Stimulated activated CD8-positive, alpha-beta memory T cell treated with anti-CD3 and anti-CD28 coated beads, Interleukin-2, amount 100 ng/mL, for 48 hours (primary cell): ENCODE results near the gene PAXX.
A peak's percentile ranks its signal among the peaks of the same experiment; 100 is the strongest.

ENCODE experiments used
- DNase-seq, 2 donors: peaks; one replicate each; pipeline ENCODE4 v3.0.0-alpha.2; 2020; ENCODE audit warnings: low read depth in 2 of 2

Gene PAXX

DNA sequence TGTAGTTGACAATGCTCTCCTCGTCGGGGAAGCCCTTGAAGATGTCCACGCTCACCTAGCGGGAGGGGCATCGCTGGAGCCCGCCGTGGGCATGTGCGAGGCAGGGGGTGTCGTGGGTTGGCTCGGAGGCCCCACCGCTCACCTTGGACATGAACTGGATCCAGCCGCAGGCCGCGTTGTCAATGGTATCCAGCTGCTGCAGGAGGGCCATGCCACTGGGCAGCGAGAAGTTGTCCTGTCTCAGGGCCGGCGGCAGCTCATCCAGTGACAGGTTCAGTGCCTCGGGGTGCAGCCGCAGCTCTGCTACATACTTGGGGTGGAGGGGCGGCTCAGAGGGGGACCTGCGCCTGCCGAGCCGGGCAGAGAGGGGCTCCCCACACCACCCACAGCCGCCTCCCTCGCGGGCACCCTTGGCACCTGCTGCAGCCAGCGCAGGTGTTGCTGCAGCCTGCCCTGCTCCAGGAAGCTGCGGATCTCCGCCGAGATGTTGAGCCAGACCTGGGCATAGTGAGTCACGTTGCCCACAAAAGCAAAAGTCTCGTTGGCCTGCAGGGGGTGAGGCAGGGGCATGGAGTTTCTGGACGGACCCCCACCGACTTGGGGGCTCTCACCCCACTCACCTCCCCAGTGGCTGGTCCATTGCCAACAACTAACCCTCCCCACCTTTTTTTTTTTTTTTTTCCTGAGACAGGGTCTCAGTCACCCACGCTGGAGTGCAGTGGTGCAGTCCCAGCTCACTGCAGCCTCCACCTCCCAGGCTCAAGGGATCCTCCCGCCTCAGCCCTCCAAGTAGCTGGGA, 26.7 kb downstream of the PAXX start:
- DNase-seq, result no peak

DNA sequence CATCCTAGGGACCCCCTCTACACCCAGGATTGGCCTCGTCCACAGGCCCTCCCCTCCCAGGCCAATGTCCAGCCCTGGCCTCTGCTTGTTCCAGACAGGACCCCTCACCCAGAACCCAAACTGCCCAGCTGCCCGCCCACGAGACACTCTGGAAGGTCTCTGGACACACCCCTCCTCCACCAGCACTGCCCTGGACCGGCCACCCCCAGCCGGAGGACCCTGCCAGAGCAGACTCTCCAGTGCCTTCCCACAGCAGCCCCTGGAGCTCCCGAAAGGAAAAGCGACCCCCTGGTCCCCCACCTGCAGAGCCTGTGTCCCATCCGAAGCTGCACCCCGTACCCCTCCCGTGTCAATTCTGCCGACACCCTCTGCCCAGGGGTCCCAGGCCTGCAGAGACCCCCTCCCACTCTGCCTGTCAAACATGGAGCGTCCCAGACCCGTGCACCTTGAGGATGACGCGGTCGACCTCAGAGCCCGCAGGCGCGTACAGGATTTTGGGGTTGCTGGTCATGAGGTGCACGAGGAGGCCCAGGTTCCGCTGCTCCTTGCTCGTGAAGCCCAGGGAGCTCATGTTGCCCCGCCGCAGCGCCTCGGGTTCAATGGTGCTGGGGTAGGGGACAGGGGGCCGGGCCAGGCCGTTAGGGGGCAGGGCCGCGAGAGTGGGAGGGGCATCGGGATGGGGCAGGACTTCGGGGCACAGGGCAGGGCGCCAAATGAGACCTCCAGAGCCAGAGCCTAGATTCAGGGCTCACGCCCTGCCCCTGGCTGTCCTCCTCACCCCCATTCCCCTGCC, 27.9 kb downstream of the PAXX start:
- DNase-seq, result no peak

DNA sequence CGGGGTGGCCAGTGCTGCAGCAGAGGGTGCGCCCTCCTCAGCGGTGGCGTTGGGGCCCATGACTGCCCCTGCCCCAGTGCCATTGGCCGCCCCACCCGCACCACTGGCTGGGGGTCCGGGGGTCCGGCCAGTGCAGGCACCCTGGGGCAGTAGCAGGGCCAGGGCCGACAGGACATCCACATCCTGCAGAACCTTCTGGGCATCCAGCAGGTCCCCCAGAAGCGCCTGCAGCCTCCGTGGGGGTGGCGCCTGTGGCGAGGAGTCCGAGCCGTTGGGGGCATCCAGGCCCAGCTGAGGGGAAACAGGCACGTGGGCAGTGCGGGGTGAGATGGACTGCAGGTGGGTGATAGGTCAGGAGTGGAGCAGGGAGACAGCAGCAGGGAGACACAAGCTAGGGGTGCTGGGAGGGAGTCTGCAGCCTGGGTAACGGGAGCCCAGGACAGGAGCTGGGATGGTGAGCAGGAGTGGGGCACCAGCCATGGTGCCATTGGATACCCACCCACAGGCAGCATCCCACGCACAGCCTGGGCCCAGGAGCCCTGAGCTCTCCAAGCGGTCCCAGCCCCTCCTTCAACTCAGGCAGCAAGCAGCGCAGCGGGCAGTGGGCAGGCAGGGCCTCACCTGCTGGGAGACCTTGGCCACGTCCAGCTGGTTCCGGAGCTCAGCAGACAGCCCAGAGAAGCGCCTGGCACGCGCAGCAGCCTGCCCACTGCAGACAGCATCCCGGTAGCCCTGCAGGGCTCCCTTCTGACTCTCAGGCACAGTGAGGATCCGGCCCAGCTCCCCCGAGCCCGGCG, 28.7 kb downstream of the PAXX start:
- no peak for DNase-seq

DNA sequence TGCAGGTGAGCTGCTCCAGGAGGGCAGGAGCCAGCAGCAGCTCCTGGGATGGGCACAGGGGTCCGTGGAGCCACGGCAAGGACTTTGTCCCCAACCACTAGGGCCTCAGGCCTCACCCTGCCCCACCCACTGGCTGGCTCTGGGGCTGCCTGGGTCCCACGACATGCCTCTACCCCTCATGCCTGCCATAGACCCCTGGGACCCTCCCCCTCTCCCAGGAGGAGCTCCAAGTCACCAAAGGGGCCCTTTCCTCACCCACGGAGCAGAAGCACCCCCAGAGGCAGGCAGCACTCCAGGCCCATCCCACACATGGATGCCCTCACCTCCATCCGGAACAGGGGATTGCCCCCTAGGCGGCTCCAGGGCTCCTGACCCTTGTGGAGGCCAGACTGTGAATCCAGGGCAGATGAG, 29.4 kb downstream of the PAXX start:
- DNase-seq, result no peak

DNA sequence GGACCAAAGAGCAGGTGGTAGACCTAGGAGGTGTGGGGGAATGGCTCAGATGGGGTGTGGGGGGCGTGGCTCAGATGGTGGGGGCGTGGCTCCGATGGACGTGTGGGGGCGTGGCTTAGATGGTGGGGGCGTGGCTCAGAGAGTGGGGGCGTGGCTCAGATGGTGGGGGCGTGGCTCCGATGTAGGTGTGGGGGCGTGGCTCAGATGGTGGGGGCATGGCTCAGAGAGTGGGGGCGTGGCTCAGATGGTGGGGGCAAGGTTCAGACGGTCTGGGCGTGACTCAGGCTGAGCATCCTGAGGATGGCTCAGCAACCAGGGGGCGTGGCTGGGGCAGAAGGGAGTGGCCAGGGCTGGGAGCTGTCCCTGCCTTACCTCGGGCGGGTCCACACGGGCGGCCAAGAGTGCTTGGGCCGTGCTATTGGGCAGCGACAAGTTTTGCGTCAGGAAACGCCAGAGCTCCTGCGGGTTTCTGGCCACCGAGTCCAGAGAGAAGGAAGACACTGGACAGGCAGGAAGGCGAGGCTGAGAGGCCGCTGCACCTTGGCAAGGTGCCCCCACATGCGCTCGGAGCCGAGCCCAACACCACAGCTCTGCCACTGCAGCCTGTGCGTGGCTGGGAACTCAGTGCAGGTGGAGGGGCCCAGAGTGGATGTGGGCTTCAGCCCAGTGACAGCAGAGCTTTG, 29.9 kb downstream of the PAXX start:
- DNase-seq, result peak; percentile 68 to 84

DNA sequence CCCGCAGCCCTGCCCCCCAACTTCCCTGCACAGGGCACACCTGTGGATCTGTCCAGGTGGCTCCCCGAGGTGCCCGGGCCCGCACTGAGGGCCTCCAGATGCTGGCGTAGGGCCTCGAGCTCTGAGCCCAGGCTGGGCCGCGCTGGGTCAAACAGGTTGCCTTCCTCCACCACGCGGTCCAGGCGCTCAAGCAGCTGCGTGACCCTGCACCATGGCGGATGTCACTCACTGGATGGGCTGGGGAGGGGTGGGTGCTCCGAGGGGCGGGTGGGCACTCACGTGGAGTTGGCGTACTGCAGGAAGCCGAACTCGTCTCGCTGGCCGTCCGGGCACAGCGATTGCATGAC, 30.4 kb downstream of the PAXX start:
- no peak for DNase-seq

DNA sequence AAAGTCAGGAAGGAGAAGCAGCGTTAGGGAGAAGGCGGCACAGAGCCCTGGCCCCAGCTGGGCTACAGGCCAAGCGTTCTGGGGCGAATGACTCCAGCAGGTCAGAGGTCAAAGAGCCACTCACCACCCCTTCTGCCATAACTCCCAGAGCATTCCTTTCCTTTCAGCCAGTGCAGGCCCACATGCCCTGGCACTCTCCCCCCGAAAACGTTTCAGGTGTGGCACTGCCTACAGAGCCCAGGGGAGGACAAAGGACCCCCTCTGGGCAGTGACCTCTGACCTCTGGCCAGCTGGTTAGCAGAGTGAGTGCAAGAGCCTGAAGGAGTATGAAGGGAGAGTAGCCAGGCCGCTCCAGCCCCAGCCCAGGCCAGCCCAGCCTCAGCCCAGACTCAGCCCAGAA, 30.9 kb downstream of the PAXX start:
- DNase-seq, result no peak

DNA sequence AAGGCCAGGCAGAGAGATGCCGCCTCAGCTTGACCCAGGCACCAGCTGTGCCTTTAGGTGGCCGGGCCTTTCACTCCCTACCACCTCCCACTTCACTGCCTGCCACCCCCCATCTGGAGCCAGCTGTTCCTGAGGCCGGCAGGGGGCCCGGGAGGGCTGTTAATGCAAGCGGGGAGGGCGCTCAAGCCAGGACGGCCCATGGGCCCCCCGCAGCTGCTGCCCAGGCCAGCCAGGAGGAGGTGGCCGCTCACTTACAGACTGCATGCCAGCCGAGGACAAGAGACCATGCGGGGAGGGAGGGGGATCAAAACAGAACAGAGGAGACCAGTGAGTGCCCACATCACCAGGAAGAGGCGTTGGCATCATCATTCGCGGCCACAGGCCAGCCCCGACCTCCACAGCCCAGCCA, 31.4 kb downstream of the PAXX start:
- no peak for DNase-seq

DNA sequence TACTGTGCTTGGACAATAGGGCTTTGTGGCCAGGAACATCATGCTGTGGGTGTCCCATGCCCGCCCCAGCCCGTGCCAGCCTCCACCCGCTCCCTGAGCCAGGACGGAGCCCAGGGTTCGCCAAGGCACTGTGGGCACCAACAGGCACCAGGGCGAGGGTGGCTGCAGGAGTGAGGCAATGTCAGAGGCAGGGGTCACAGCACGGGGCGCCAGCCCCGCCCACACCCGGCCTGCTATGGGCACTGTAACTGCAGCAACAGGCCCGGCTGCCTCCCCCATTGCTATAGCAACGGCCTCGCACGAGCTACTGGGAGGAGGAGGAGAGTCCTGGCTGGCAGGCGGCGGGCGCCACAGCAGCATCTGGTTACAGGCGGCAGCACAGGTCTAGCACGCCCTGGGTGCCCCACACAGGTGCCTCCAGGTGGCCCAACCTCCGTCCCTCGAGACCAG, 33.3 kb downstream of the PAXX start:
- no peak for DNase-seq

DNA sequence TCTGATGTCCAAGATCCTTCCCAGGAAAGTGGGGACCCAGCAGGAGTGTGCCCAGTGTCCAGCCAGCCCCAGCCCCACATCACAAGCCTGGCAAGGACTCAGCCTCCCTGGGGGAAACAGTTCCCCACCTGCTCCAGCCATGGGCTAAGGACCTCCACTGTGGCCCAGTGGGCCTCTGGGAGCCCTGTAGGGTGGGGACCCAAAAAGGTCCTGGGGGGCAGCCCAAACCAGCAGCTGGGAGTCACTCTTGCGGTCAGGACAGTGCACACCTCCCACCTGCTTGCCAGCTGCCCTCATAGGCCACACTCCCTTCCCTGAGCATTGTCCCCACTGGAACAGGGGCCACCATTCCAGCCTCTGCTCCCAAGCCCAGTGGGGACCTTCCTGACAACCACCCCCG, 34.2 kb downstream of the PAXX start:
- no peak for DNase-seq

DNA sequence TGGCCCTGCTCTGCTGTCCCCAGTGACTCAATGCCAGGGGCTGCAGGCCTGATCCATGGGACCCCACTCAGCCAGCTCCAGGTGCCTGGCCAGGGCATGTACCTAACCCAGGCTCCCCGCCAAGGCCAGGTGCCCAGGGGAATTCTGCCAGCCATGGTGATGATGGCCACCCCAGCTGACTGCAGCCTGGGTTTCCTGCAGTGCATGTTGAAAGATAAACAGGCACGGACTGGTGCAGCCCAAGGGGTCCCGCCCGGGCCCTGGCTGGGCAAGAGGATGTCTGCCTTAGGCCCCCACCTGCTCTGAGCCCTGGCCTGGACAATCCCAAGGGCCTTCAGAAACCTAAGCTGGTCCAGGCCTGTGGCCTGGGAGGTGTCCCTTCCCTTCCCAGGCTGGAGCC, 34.6 kb downstream of the PAXX start:
- DNase-seq, result no peak

DNA sequence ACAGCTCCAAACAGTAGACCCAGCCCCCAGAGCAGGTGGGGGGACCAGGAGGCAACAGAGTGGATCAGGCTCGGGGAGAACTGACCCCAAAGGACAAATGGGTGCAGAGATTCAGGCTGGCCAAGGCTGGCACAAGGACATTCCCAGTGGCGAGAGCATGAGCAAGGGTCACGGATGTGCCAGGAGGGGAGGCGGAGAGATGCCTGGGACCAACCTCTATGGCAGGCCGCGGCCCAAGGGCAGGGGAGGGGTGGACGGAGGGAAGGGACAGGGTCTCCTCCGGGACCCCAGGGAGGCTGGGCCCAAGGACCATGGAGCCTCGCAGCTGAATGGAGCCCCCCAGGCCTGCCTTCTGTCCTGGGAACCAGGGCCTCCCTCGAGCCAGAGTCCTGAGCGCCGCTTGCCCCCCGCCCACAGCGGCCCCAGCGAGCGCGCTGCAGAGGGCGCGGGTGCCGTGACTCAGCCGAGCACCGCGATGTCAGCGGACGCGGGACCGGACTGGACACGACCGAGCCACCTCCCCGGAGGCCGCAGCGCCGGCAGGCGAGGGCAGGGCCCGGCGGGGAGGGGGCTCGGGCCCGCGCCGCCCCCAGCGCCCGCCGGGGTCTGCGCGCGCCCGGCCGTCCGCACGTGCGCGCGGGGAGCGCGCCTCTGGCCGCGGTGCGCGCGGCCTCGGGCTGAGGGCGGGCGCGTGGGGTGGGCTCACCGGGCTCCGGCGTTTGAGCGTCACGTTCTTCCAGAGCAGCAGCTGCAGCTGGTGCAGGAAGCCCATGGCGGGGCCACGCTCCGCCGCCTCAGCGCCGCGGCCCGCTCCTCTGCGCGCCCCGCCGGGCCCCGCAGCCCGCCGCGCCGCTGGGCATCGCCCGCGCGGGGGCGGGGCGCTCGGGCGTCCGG, 35.4 kb downstream of the PAXX start, which contains the start of gene ABCA2:
ABCA2 (minus strand) TSS at position 869 of the 894 bp plus-strand sequence; CDS start at position 772, 97 bp downstream.
- DNase-seq, result no peak

DNA sequence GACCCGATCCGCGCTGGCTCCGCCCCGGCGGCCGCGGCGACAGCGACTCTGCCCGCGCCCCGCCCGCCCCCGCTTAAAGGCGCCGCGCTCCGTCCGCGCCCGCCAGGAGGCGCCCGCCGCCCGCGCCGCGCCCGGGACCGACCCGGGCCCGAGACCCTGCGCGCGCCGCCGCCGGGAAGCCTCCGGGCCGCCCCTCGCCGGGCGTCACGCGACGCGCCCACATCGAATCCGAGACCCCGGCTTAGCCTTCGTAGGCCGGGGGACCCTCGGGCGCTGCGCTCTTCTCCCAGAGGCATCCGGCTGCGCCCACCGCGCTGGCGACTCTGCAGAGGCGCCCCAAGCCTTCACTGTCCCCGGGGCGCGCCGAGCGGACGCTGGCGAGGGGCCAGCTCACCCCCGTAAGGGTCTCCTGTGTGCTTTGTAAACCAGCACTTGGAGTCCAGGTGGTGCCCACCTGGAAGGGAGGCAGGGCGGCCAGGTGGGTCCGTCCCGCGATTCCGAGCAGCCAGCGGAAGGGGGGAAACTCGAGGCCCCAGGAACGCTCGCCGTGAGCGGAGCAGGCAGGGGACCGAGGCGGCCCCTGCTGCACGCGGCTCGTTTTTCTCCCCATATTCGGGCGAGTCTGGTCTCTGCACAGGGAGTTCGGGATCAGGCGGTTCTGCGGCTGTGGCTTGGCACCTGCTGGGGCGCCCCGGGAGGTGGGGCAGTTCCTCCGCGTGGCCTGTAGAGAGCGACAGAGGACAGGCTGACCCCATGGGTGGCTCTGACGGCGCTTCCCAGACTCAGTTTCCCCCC, 36.2 kb downstream of the PAXX start:
- DNase-seq, result peak; percentile 52 to 57

DNA sequence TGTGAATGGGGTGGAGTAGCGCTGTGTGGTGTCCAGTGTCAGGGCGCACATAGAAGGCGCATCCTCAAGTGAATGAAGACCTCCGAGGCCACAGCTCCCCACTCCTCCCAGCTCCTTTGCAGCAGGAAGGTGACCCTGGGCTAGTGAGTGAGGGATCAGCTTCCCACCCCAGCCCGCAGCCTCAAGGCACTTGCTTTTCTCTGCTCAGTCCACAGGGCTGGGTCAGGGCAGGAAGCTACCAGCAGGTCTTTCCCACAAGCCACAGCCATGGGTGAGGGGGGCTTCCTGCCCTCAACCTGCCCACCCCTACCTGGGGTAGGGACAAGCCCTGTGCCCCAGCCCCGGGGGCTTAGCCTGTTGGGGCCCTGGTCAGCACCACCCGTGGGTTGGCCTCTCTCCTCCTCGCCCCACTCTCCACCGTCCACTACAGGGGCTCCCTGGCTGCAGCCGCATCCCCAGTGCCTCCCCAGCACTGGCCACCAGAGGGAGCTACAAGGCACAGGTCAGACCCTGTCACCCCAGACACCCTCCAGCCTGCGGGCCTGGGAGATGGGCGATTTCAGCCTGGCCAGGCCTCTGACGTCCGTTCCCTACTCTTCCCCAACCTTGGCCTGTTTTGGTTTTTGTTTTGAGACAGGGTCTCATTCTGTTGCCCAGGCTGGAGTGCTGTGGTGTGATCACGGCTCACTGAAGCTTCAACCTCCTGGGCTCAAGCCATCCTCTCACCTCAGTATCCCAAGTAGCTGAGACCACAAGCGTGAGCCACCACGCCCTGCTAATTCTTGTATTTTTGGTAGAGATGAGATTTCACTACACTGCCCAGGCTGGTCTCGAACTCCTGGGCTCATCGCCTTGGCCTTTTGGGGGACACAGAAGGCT, 37.1 kb downstream of the PAXX start:
- peak; percentile 71 to 79 for DNase-seq

DNA sequence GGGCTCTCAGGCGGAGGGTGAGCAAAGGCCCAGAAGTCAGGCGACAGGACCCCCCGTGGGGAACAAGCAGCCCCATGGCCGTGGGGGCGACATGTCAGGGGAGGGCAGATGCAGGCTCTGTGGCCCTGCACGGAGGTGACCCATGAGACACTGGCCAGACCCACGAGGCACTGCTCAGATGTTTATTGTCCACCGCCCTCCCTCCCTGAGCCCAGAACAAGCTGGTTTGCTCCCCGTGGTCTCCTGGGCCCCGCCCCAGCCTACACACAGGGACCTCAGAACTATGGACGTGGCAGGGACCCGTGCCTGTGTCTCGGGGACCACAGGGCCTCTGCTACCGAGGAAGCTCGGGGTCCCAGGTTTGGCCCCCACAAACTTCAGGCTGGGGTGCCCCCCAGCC, 37.8 kb downstream of the PAXX start:
- no peak for DNase-seq

DNA sequence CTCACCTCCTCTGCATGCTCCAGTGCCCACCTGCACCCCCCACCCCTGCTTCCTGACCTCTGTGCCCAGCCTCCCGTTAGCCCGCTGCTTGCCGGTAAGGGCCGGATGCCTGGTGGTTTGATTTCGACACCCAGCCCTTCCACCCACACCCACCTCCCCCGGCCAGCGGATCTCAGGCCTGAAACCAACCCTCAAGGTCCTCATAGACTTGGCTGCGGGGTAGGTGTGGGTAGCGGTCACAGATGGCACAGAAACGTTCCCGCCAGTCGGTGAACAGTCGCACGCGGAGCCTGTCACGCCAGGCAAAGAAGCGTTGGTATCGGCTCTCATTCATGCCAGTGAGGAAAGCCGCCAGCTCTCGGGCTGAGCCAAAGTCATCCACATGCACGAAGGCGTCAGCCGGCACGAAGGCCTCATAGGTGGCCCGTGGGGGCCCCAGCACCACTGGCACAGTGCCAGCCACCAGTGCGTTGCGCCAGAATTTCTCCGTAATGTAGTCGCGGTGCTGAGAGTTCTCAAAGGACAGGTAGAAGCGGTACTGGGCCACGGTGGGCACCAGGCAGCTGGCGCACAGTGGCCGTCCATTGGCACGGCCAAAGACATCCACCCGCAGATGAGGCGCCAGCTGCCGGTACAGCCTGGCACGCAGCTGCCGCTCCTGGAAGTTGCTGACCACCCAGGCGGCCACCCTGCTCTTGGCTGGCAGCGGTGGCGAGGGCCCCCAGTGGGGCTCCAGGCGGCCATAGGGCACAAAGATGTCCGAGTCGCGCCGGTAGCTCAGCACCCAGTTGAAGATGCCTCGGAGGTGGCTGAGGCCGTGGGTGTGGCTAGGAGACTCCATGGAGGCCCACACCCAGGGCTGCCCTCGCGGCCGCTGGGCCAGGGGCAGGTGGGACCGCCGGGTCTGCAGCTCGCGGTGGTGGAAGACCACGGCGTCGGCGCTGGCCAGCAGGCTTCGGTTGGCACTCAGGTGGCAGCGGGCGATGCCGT, 38.6 kb downstream of the PAXX start:
- DNase-seq, result peak; percentile 40 to 44

DNA sequence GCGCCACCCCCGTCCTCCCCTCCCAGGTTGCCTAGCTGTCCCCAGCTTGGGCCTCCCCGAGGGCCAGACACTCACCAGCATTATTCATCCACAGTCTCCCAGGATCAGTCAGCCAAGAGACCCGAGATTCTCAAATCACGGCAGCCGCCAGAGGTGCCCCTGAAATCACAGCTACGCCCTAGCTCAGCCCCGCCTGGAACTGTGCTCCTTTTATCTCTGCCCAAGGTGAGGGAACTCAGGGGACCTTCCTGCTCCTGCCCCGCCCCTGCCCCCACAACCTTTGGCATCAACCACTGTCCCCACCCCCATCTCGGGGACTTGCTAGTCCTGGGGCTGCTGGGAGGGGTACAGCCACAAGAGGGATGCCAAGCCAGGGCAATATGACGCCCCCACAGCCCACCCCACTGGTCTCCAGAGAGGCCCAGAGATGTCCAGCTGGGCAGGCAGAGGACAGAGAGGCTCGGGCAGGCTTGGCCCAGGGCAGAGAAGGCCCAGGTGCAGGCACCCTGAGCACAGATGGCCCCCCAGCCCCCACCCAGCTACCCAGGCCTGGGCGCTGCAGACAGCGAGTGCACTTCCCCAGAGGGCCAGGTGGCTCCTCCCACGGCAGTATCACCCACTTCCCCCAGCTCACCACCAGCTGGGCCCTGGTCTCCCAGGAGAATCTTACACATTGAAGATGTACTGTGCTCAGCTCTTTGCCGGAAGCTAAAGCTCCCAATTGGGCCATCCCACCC, 39.9 kb downstream of the PAXX start, which contains the start of gene FUT7:
FUT7 (minus strand) TSS at position 185 of the 737 bp plus-strand sequence; CDS start at position 88, 97 bp downstream.
- peak in 1 of 2 donors; percentile 35 for DNase-seq
